K562 (cell line): ENCODE measurements around the gene HAS3. TPM values are rescaled to one million over a fixed set of nuclear protein-coding genes. Genes with fewer than 3 reads are reported as not detected.

Experiments used
- ATAC-seq: fragments of 200-7000 bp; cut with Tn5 transposase; 3 replicates; pipeline ENCODE4 v1.9.1; 2020; ENCODE audit warnings: moderate library complexity
- BruUV-seq: library from RNA; stranded (reverse); fragments of 400-500 nt; replicated peaks from 2 replicates; lab custom pipeline; 2021; lab: Mats Ljungman, UMichigan
- CTCF ChIA-PET: fragments of 300-600 bp; formaldehyde crosslinking; extraction: SDS; loops from one replicate; lab custom pipeline; 2021; ENCODE audit warnings: low intra/inter-chr PET ratio; lab: Yijun Ruan, JAX
- POLR2A ChIA-PET: fragments of 300-600, 350-650 bp; sonication (Branson Sonifier 250); formaldehyde crosslinking; extraction: SDS; loops from one replicate; lab custom pipeline; 2021; ENCODE audit warnings: antibody characterized with exemption, inconsistent platforms; lab: Yijun Ruan, JAX
- DNase-seq, 4 experiments: peaks; one replicate each; pipeline versions ENCODE4 v3.0.0 to v3.0.0-alpha.2; 2011 to 2018; ENCODE audit warnings: low spot score in 3 of 4, mixed read lengths in 3 of 4; ENCODE audit errors: extremely low read depth in 1 of 4
- FAIRE-seq: peaks from 2 replicates; lab custom pipeline; 2011; peaks lifted over from hg19 to GRCh38; lab: Jason Lieb, UNC
- H2AFZ ChIP-seq: 2 replicates; pipeline ENCODE4 v1.6.0; 2011; ENCODE audit warnings: low read depth, low read length, control low read depth, inconsistent platforms
- H3K27ac ChIP-seq: fragments of 200-600 bp; 3 replicates; pipeline ENCODE4 v1.8.0; 2011; ENCODE audit warnings: low read depth, mild to moderate bottlenecking, control low read depth, inconsistent platforms, low read length, moderate library complexity, mixed read lengths; ENCODE audit errors: extremely low read depth
- H3K27me3 ChIP-seq, 2 experiments: fragments of 300-600 bp in 1 of 2; 2 replicates in 1 of 2; 3 replicates in 1 of 2; pipeline versions ENCODE4 v1.6.0 to v1.8.0; 2011; ENCODE audit warnings: inconsistent platforms in 2 of 2, low read length in 2 of 2, mild to moderate bottlenecking in 1 of 2, mixed read lengths in 1 of 2, moderate library complexity in 1 of 2; ENCODE audit not compliant: control insufficient read depth in 2 of 2, insufficient read depth in 2 of 2
- H3K36me3 ChIP-seq: fragments of 300-600 bp; 3 replicates; pipeline ENCODE4 v1.8.0; 2011; ENCODE audit warnings: mild to moderate bottlenecking, low read length, inconsistent platforms; ENCODE audit not compliant: control insufficient read depth, insufficient read depth
- H3K4me1 ChIP-seq, 2 experiments: fragments of 200-600 bp in 1 of 2; replicated peaks in 1 of 2; 2 replicates in 1 of 2; 3 replicates in 1 of 2; pipeline versions ENCODE4 v1.5.1 to v1.8.0; 2011; ENCODE audit warnings: inconsistent platforms in 2 of 2, low read length in 2 of 2, mild to moderate bottlenecking in 1 of 2, mixed read lengths in 1 of 2, moderate library complexity in 1 of 2; ENCODE audit not compliant: control insufficient read depth in 2 of 2, insufficient read depth in 2 of 2
- H3K4me2 ChIP-seq: 2 replicates; pipeline ENCODE4 v1.6.1; 2011; ENCODE audit warnings: low read length, control low read depth, inconsistent platforms, mixed read lengths; ENCODE audit not compliant: insufficient read depth
- H3K4me3 ChIP-seq: fragments of 200-600 bp; sonication (generic), shearing (Covaris generic); 2 replicates; pipeline ENCODE4 v1.5.1; 2016; ENCODE audit warnings: control low read depth, inconsistent platforms
- H3K79me2 ChIP-seq: fragments of 200-600 bp; 3 replicates; pipeline ENCODE4 v1.8.0; 2011; ENCODE audit warnings: low read length, inconsistent platforms; ENCODE audit not compliant: control insufficient read depth, insufficient read depth
- H3K9ac ChIP-seq, 2 experiments: 2 replicates each; pipeline versions ENCODE4 v1.6.0 to v1.6.1; 2011; ENCODE audit warnings: low read depth in 2 of 2, low read length in 2 of 2, control low read depth in 1 of 2, inconsistent platforms in 1 of 2, mild to moderate bottlenecking in 1 of 2, mixed read lengths in 1 of 2; ENCODE audit not compliant: insufficient read depth in 1 of 2
- H3K9me1 ChIP-seq: one replicate; pipeline ENCODE4 v1.6.0; 2011; ENCODE audit warnings: inconsistent platforms, mild to moderate bottlenecking, low read length, moderate library complexity; ENCODE audit not compliant: control insufficient read depth, insufficient read depth
- H3K9me3 ChIP-seq: replicated peaks from 2 replicates; pipeline ENCODE4 v1.5.1; 2011; ENCODE audit warnings: low read depth, low read length, inconsistent platforms; ENCODE audit not compliant: control insufficient read depth, insufficient read depth
- H4K20me1 ChIP-seq: replicated peaks from 2 replicates; pipeline ENCODE4 v1.6.1; 2011; ENCODE audit warnings: low read length, inconsistent platforms, mixed read lengths; ENCODE audit not compliant: control insufficient read depth, insufficient read depth
- ATF7 ChIP-seq: fragments of 450-650 bp; IDR thresholded peaks from 2 replicates; pipeline ENCODE4 v1.7.1; 2014; ENCODE audit warnings: mild to moderate bottlenecking, moderate library complexity
- MAFK ChIP-seq: IDR thresholded peaks from 2 replicates; pipeline ENCODE4 v1.6.1; 2011; ENCODE audit warnings: low read length, improper control_type of control experiment
- NCOA1 ChIP-seq: fragments of 450-650 bp; IDR thresholded peaks from 2 replicates; pipeline ENCODE4 v1.6.1; 2016; ENCODE audit warnings: low read depth
- PHF20 ChIP-seq: fragments of 450-650 bp; IDR thresholded peaks from 2 replicates; pipeline ENCODE4 v1.6.1; 2018; ENCODE audit not compliant: partially characterized antibody
- SETDB1 ChIP-seq: IDR thresholded peaks from one replicate; pipeline ENCODE4 v1.6.1; 2012; ENCODE audit warnings: low read length, control low read depth, inconsistent platforms
- ZNF668 ChIP-seq: fragments of 250-450 bp; sonication (Bioruptor Pico); IDR thresholded peaks from 2 replicates; pipeline ENCODE4 v1.8.0; 2022; ENCODE audit warnings: mild to moderate bottlenecking, inconsistent platforms
- WGBS: fragments of 100-300 bp; shearing (Covaris generic); methylation state at CpG from one replicate; pipeline ENCODE4 v1.1.6; 2016; ENCODE audit warnings: low coverage, mixed read lengths; ENCODE audit not compliant: insufficient coverage; ENCODE audit errors: missing lambda C conversion rate; 5-methylcytosine and 5-hydroxymethylcytosine counted together
- in situ Hi-C: fragments of 300-500 bp; cut with MboI; formaldehyde crosslinking; loops from 4 replicates; pipeline ENCODE4 v1.15.0; 2018; ENCODE audit warnings: inconsistent platforms, mixed read lengths
- intact Hi-C: fragments of 100-400 bp; cut with micrococcal nuclease; formaldehyde crosslinking; loops from 2 replicates; pipeline ENCODE4 v1.14.2; 2022
- polyA plus RNA-seq, 8 experiments: library from polyadenylated mRNA; depleted of rRNA in 4 of 8; stranded (reverse) in 5 of 8; unstranded in 3 of 8; fragments of >200 nt; fragmentation: Nextera tagmentation in 2 of 8; fragmentation: Illumina TruSeq in 1 of 8; extraction: Ambion mirVana in 2 of 8; extraction: Trizol in 1 of 8; gene quantifications; 2 replicates each; pipeline versions ENCODE4 v1.2.1 to v1.2.3, GENCODE V29; 2011 to 2014; ENCODE audit warnings: inconsistent platforms in 1 of 8, missing spikeins in 1 of 8
- total RNA-seq, 7 experiments: library from RNA; depleted of rRNA in 6 of 7; stranded (reverse); fragments of >200 nt in 6 of 7; fragmentation: Illumina TruSeq in 2 of 7; extraction: Trizol in 2 of 7; gene quantifications; 2 replicates each; pipeline versions ENCODE4 v1.2.1 to v1.2.3, GENCODE V29; 2011 to 2021; ENCODE audit warnings: low replicate concordance in 1 of 7
- TF ChIP-seq, protein P1 (sequence below): fragments of 250-450 bp; sonication (Bioruptor Pico); IDR thresholded peaks from 2 replicates; pipeline ENCODE4 v1.5.0; 2020; ENCODE audit warnings: mild to moderate bottlenecking, borderline replicate concordance

Gene HAS3
- total and polyA plus RNA-seq, 9 of the 15 experiments (the other 6 are each of a cell fraction or from before 2014, with no cell fraction given) = 0.04 to 0.33 (median 0.13) TPM; not detected in 1

DNA sequence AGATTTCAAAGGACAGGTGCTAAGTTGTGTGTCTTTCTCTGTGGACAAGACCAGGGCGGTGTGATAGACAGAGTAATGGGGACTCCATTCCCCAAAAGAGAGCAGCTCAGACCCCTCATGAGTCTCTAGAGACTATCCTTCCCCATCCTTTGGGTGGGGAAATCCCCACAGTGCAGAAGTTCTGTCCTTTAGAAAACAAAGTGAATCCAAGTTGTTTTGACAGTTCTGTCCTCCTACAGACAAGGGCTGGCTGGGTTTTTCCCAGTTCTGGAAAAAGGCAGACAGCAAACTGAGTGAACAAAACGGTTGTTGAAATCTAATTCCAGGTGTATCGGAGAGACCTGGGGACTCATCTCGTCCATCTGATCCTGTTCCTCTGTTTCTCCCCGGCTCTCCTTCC is 11.0 kb upstream of the HAS3 start:
- POLR2A ChIA-PET = interaction anchor here (0.7 kb wide), 1 partner anchor 21 kb away, joined by 3 read pairs; no protein-coding TSS in a partner anchor
- peaks cover 2 to 3% of the 10 kb centered on the region in 2 experiments for H3K4me1 ChIP-seq
- BruUV-seq = no TSS peak

DNA sequence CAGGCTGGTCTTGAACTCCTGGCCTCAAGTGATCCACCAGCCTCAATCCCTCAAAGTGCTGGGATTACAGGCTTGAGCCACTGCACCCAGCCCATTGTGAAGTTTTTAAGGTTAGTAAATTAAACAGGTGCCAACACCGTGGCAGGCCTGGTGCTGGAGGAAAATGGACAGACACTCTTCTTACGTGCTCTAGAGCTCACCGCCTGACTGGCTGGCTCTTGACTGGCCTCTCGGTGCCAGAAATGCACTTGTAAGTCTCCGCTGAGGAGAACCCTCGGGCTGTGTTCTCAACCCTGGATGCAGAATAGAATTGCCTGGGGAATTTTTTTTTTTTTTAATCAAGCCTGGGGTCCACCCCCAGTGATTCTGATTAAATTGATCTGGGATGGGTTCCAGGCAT is 10.3 kb upstream of the HAS3 start:
- H3K9me1 ChIP-seq = no peaks in the 10 kb centered on the region
- 18% methylated on average over 6 of the region's 6 CpGs for WGBS
- ChIA-PET CTCF (no interaction called here), POLR2A (interaction anchor here (0.7 kb wide), 1 partner anchor 22 kb away, joined by 3 read pairs; no protein-coding TSS in a partner anchor)
- FAIRE-seq = no peak
- no peak overlapping the region for H3K4me2 ChIP-seq
- no peaks in the 10 kb centered on the region for H3K79me2 ChIP-seq
- in situ Hi-C loops (no loop called here), intact Hi-C loops (no loop called here)
- no peak overlapping the region for H2AFZ ChIP-seq
- peaks cover 24 to 45% of the 10 kb centered on the region in 2 experiments for H3K27me3 ChIP-seq
- ATAC-seq = no peak
- no peak overlapping the region for H3K27ac ChIP-seq
- no peak for DNase-seq
- no peak overlapping the region for H3K4me3 ChIP-seq
- H3K9ac ChIP-seq = no peak overlapping the region
- no peaks in the 10 kb centered on the region for H3K9me3 ChIP-seq
- no peaks in the 10 kb centered on the region for H4K20me1 ChIP-seq
- no TSS peak for BruUV-seq
- no peaks in the 10 kb centered on the region for H3K4me1 ChIP-seq
- H3K36me3 ChIP-seq = no peaks in the 10 kb centered on the region
- TF ChIP-seq ZNF668 (no peak), NCOA1 (no peak), ATF7 (no peak), PHF20 (no peak), SETDB1 (no peak)

More for the DNA sequence above, 11.0 kb upstream of the HAS3 start:
- ATAC-seq (no peak), FAIRE-seq (peak; percentile 11), DNase-seq (no peak)
- peaks cover 24 to 45% of the 10 kb centered on the region in 2 experiments for H3K27me3 ChIP-seq
- TF ChIP-seq, protein P1, sequence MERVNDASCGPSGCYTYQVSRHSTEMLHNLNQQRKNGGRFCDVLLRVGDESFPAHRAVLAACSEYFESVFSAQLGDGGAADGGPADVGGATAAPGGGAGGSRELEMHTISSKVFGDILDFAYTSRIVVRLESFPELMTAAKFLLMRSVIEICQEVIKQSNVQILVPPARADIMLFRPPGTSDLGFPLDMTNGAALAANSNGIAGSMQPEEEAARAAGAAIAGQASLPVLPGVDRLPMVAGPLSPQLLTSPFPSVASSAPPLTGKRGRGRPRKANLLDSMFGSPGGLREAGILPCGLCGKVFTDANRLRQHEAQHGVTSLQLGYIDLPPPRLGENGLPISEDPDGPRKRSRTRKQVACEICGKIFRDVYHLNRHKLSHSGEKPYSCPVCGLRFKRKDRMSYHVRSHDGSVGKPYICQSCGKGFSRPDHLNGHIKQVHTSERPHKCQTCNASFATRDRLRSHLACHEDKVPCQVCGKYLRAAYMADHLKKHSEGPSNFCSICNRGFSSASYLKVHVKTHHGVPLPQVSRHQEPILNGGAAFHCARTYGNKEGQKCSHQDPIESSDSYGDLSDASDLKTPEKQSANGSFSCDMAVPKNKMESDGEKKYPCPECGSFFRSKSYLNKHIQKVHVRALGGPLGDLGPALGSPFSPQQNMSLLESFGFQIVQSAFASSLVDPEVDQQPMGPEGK (CRISPR knock-in tag) = no peak
- TF ChIP-seq MAFK = no peak
- 0 out of 2 replicates have a peak, but pooled peaks cover 3% of the 10 kb centered on the region for H4K20me1 ChIP-seq
- no peaks in the 10 kb centered on the region for H3K79me2 ChIP-seq
- no peak overlapping the region for H3K4me2 ChIP-seq
- WGBS = 13% methylated on average over 5 of the region's 5 CpGs
- in situ Hi-C loops = no loop called here
- CTCF ChIA-PET = no interaction called here
- H3K27ac ChIP-seq = no peak overlapping the region
- no peak overlapping the region for H3K9ac ChIP-seq
- no peaks in the 10 kb centered on the region for H3K9me3 ChIP-seq
- H3K9me1 ChIP-seq = no peaks in the 10 kb centered on the region
- intact Hi-C loops = no loop called here
- no peaks in the 10 kb centered on the region for H3K36me3 ChIP-seq
- H2AFZ ChIP-seq = no peak overlapping the region
- no peak overlapping the region for H3K4me3 ChIP-seq
